ENCODE data around the gene CEPT1. TPM values are rescaled to one million over a fixed set of nuclear protein-coding genes. Genes with fewer than 3 reads are reported as not detected.

The CEPT1 gene
- total RNA-seq, 1 experiment from 2014 or later: 33.0 TPM

- no peak overlapping the region for H2AK5ac ChIP-seq (ENCODE audit: insufficient read length, low read length)
- H3K56ac ChIP-seq (ENCODE audit: insufficient read length, low read depth, low read length): no peak overlapping the region
- no peaks in the 10 kb centered on the region for H3K4me1 ChIP-seq (ENCODE audit: insufficient read depth, low read length)
- no peak overlapping the region for H2BK5ac ChIP-seq (ENCODE audit: insufficient read length, low read length)
- no peak overlapping the region for H3K23ac ChIP-seq (ENCODE audit: insufficient read length, low read depth, low read length)
- H3K79me2 ChIP-seq (ENCODE audit: insufficient read depth, low read length): no peaks in the 10 kb centered on the region
- no peaks in the 10 kb centered on the region for H3K27me3 Mint-ChIP-seq (ENCODE audit: low read depth)
- H3K4ac ChIP-seq (ENCODE audit: low read depth, low read length): no peak overlapping the region
- H3K23me2 ChIP-seq (ENCODE audit: insufficient read length, low read depth, low read length, poor library complexity, severe bottlenecking): no peaks in the 10 kb centered on the region
- no peak overlapping the region for H2AFZ ChIP-seq (ENCODE audit: low read length)
- no peak overlapping the region for H3K4me3 Mint-ChIP-seq
- H2BK120ac ChIP-seq (ENCODE audit: low read depth, low read length, poor library complexity, severe bottlenecking): no peak overlapping the region
- no peak for TF ChIP-seq CTCF (conservative IDR thresholded peaks at IDR 0.05)
- H3K14ac ChIP-seq (ENCODE audit: insufficient read depth, low read length): no peak overlapping the region
- no peaks in the 10 kb centered on the region for H3K9me3 Mint-ChIP-seq
- H3K18ac ChIP-seq (ENCODE audit: insufficient read length, low read depth, low read length): no peak overlapping the region
- no peaks in the 10 kb centered on the region for H3K27me3 ChIP-seq (ENCODE audit: insufficient read depth, low read length)
- no peak overlapping the region for H4K5ac ChIP-seq (ENCODE audit: insufficient read length, low read depth, low read length)
- H3K9ac ChIP-seq (ENCODE audit: extremely low read depth, insufficient read length, low read length): no peak overlapping the region
- no peak overlapping the region for H3T11ph ChIP-seq (ENCODE audit: low read length)
- H3K9me3 ChIP-seq (ENCODE audit: control insufficient read depth, low read depth, low read length): no peaks in the 10 kb centered on the region
- H3K27ac Mint-ChIP-seq: no peak overlapping the region
- no peak overlapping the region for H3K4me2 ChIP-seq (ENCODE audit: insufficient read depth, insufficient read length, low read length)
- H2BK12ac ChIP-seq (ENCODE audit: insufficient read length, low read depth, low read length): no peak overlapping the region
- H3K27ac ChIP-seq (ENCODE audit: insufficient read length, low read depth, low read length): no peak overlapping the region
- no peak overlapping the region for H2BK20ac ChIP-seq (ENCODE audit: low read depth, low read length, poor library complexity, severe bottlenecking)
- H3K4me1 Mint-ChIP-seq: no peaks in the 10 kb centered on the region
- H4K20me1 ChIP-seq (ENCODE audit: control insufficient read depth, insufficient read depth, insufficient read length): no peaks in the 10 kb centered on the region
- no peak overlapping the region for H4K8ac ChIP-seq (replicated peaks; ENCODE audit: insufficient read length, low read depth, low read length)
- peaks cover 16 to 55% (median 31%) of the 10 kb centered on the region in 3 experiments; a peak in 6 of 7 replicates for H3K36me3 Mint-ChIP-seq (ENCODE audit: insufficient read depth in 1 of 3, low read depth in 3 of 3)
- DNase-seq: no peak
- no peaks in the 10 kb centered on the region for H3K79me1 ChIP-seq (ENCODE audit: insufficient read depth, low read depth, low read length, poor library complexity, severe bottlenecking)
- no peak overlapping the region for H2BK15ac ChIP-seq (ENCODE audit: low read depth, low read length)
- no peak overlapping the region for H4K91ac ChIP-seq (ENCODE audit: insufficient read length, low read depth, low read length)
Observed at GRCh38 chr1:111184663-111185062, 44.6 kb downstream of the CEPT1 start.

Measured in H9 (cell line).